ENCODE results near the gene SLC7A5.
A peak's percentile ranks its signal among the peaks of the same experiment; 100 is the strongest.
"Not testable (repeated sequence)": the region's sequence is repeated elsewhere in the genome, so short reads cannot be mapped to it uniquely, and the experiment has no call there.

SLC7A5 gene

DNA sequence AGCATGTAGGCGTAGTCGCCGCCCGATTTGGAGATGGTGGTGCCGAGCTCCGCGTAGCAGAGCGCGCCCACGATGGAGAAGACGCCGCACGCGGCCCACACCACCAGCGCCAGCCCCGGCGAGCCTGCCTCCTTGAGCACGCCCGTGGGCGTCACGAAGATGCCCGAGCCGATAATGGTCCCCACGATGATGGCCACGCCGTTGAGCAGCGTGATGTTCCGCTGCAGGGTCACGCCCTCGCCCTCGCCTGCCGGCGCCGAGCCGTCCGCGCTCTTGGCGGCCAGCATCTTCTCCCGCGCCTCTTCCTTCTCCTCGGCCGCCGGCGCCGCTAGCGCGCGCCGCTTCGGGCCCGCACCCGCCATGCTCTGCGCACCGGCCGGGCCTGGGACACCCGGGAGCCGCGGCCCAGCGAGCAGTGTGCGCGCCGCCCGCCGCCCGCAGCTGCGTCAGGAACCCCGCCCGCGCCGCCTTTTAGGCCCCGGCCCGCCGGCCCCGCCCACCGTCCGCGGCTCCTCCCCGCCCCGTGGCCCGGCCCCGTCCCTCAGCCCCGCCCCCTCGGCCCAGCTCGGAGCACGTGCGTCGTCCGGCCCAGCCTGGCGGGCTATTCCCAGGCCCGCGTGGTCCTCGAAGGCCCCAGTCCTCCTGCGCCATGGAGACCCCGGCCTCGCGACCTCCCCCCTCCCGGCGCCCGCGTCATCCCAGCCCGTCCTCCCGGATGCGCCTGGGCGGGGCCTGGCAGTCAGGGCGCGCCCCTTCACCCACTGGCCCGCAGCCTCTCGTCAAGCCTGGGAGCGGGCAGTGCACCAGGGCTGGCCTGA lies at the start of gene SLC7A5:
Gene SLC7A5, minus strand, starts transcription at position 447 of the 818 bp plus-strand sequence. Its CDS starts 85 bp downstream, at position 362.
- H3K27ac ChIP-seq (ENCODE audit: low read length); H3K9me3 ChIP-seq (ENCODE audit: insufficient read depth, low read depth, low read length); H3K36me3 ChIP-seq (ENCODE audit: insufficient read depth, low read depth, low read length): not testable (repeated sequence)
- H3K4me3 ChIP-seq (ENCODE audit: low read length) = peak within 1 kb of the TSS; percentile 80
- H3K27me3 ChIP-seq (ENCODE audit: insufficient read depth, low read length) = peaks cover 56% of the 10 kb centered on the region
- H3K9ac ChIP-seq (ENCODE audit: low read depth, low read length) = peak within 1 kb of the TSS; percentile 68; the same call in 1 of the 2 replicates
- H3K4me1 ChIP-seq (ENCODE audit: insufficient read depth, low read length) = peaks cover 13% of the 10 kb centered on the region

- H3K9ac ChIP-seq (ENCODE audit: low read depth, low read length) = no peak overlapping the region
- no peak overlapping the region for H3K4me3 ChIP-seq (ENCODE audit: low read length)
- no peaks in the 10 kb centered on the region for H3K4me1 ChIP-seq (ENCODE audit: insufficient read depth, low read length)
- no peaks in the 10 kb centered on the region for H3K9me3 ChIP-seq (ENCODE audit: insufficient read depth, low read depth, low read length)
- no peaks in the 10 kb centered on the region for H3K36me3 ChIP-seq (ENCODE audit: insufficient read depth, low read depth, low read length)
- H3K27ac ChIP-seq (ENCODE audit: low read length) = no peak overlapping the region
- H3K27me3 ChIP-seq (ENCODE audit: insufficient read depth, low read length) = no peaks in the 10 kb centered on the region
These were observed 49.0 kb upstream of the SLC7A5 start for GRCh38 chr16:87918338-87918737.

- H3K27me3 ChIP-seq (ENCODE audit: insufficient read depth, low read length) = no peaks in the 10 kb centered on the region
- H3K36me3 ChIP-seq (ENCODE audit: insufficient read depth, low read depth, low read length) = no peaks in the 10 kb centered on the region
- H3K4me3 ChIP-seq (ENCODE audit: low read length) = no peak overlapping the region
These were observed 48.2 kb upstream of the SLC7A5 start for GRCh38 chr16:87917503-87917902.

DNA sequence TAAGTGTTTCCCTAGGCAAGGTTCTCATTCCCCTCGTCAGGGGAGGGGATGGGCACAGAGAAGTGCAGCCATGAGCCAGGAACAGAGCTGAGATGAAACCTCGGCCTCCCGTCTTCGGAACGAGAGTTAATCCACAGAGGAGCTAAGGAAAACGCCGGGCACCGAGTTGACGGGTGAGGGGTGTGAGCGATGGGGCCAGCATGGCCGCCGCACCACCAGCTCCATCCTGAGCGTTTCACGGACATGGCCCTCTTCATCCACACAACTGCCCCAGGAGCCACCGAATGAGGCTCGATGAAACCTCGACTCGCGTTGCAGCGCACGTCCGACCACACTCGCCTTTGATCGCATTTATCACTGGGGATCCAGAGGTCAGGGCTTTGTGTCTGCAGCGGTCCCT lies 45.5 kb upstream of the SLC7A5 start:
- Histone ChIP-seq H3K27me3 (ENCODE audit: insufficient read depth, low read length) (no peaks in the 10 kb centered on the region), H3K27ac (ENCODE audit: low read length) (no peak overlapping the region), H3K9ac (ENCODE audit: low read depth, low read length) (no peak overlapping the region), H3K36me3 (ENCODE audit: insufficient read depth, low read depth, low read length) (no peaks in the 10 kb centered on the region), H3K4me3 (ENCODE audit: low read length) (no peak overlapping the region), H3K9me3 (ENCODE audit: insufficient read depth, low read depth, low read length) (no peaks in the 10 kb centered on the region), H3K4me1 (ENCODE audit: insufficient read depth, low read length) (no peaks in the 10 kb centered on the region)

More at GRCh38 chr16:87917503-87917902, 48.2 kb upstream of the SLC7A5 start:
- H3K9ac ChIP-seq (ENCODE audit: low read depth, low read length) = no peak overlapping the region
- H3K27ac ChIP-seq (ENCODE audit: low read length) = no peak overlapping the region
- H3K9me3 ChIP-seq (ENCODE audit: insufficient read depth, low read depth, low read length) = no peaks in the 10 kb centered on the region
- H3K4me1 ChIP-seq (ENCODE audit: insufficient read depth, low read length) = no peaks in the 10 kb centered on the region

DNA sequence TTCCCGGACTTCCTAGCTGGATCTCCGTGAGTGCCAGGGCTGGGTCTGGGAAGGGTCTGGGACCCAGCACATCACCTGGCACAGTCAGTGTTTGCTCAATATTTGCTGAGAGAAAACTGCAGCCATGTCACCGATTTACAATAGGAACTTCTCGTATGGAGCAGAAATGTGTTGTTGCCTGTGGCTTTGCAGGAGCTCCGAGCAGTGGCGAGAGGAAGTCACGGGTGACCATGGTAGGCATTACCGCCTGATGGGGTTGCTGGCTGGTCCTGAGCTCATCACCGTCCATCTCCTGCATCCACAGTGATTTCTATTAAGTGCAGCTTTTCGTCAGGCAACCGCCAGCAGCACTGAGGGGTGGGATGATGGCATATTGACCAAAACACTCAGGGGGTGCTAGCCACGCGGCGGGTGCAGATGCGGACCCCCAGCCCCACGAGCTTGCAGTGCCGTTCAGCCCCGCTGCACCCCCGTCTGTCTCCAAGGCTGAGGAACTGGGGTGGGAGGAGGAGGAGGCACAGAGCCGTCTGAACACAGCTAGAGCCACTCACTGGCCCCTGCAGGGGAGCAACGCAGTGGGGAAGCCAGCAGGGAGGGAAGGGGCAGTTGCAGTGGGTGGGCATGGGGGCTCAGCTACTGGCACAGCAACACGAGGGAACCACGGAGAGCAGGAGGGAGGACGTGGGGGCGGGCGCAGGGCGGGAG lies 44.9 kb upstream of the SLC7A5 start:
- not testable (repeated sequence) for H3K27ac ChIP-seq (ENCODE audit: low read length); H3K9ac ChIP-seq (ENCODE audit: low read depth, low read length); H3K4me3 ChIP-seq (ENCODE audit: low read length); H3K36me3 ChIP-seq (ENCODE audit: insufficient read depth, low read depth, low read length); H3K9me3 ChIP-seq (ENCODE audit: insufficient read depth, low read depth, low read length); H3K27me3 ChIP-seq (ENCODE audit: insufficient read depth, low read length); H3K4me1 ChIP-seq (ENCODE audit: insufficient read depth, low read length)

- not testable (repeated sequence) for H3K27ac ChIP-seq (ENCODE audit: low read length); H3K4me1 ChIP-seq (ENCODE audit: insufficient read depth, low read length); H3K9ac ChIP-seq (ENCODE audit: low read depth, low read length); H3K4me3 ChIP-seq (ENCODE audit: low read length); H3K36me3 ChIP-seq (ENCODE audit: insufficient read depth, low read depth, low read length); H3K9me3 ChIP-seq (ENCODE audit: insufficient read depth, low read depth, low read length); H3K27me3 ChIP-seq (ENCODE audit: insufficient read depth, low read length)
These were observed 43.4 kb upstream of the SLC7A5 start for GRCh38 chr16:87912691-87913090.

DNA sequence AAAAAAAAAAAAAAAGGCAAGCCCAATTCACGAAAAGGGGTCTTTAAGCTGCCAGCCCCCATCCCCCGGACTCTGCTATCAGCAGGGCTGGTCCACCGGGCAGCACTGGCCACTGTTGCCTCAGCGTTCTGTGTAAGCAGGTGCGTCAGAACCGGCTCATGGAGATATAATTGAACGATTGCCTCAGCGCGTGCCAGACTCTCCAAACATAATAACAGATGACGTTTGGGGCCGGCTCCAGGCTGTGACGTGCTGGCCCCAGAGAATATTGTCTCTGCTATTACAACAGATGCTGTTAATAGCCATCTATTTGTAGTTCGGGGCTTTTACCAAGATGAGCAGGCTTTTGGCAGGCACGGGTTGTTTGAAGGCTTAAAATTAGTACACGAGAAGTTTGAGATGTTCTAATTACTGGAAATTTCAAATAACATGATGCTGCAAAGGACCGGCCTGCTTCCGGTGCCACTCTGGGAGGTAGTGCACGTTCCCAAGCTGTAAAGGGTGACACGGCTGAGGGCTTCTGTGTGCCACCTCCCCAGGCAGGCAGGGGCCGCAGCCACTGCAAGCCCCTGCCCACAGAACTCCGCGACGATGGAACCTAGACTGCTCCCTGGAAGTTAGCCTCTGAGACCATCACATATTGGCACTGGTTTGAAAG lies 41.9 kb upstream of the SLC7A5 start:
- H3K4me3 ChIP-seq (ENCODE audit: low read length); H3K4me1 ChIP-seq (ENCODE audit: insufficient read depth, low read length); H3K9ac ChIP-seq (ENCODE audit: low read depth, low read length); H3K27ac ChIP-seq (ENCODE audit: low read length); H3K36me3 ChIP-seq (ENCODE audit: insufficient read depth, low read depth, low read length); H3K27me3 ChIP-seq (ENCODE audit: insufficient read depth, low read length); H3K9me3 ChIP-seq (ENCODE audit: insufficient read depth, low read depth, low read length): not testable (repeated sequence)

DNA sequence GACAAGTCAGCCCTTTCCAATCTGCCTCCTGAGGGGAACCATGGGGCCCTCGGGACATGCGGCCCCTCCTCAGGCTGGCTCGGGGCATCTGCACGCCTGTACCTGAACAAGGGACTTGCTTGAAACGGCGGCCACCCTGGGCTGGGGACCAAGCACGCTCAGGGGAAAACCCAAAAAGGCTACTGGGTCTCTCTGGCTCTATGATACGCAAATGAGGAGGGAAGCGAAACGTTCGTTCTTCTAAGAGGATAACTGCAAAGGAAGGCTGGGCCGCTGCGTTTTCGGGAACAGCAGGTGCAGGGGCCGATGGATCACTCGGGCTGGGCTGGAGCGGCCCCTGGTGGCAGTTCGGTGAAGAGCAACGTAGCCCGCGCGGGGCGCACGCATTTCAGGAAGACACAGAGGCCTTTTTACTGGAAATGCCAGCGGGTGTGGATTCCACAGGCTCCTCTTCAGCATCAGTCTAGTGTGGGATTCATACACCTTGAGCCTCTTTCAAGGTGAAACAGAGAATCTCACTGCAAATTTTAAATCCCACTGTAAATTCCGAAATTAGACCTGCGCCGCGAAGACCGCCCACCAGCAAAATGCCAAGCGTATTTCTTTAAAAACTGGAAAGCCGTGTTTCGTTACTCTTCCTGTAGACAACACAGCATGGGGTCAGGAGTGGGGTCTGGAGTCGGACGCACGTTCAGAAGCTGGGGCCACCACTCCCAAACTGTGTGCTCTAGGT lies 40.1 kb upstream of the SLC7A5 start:
- not testable (repeated sequence) for H3K9me3 ChIP-seq (ENCODE audit: insufficient read depth, low read depth, low read length); H3K9ac ChIP-seq (ENCODE audit: low read depth, low read length); H3K4me1 ChIP-seq (ENCODE audit: insufficient read depth, low read length); H3K27me3 ChIP-seq (ENCODE audit: insufficient read depth, low read length); H3K36me3 ChIP-seq (ENCODE audit: insufficient read depth, low read depth, low read length); H3K27ac ChIP-seq (ENCODE audit: low read length); H3K4me3 ChIP-seq (ENCODE audit: low read length)

DNA sequence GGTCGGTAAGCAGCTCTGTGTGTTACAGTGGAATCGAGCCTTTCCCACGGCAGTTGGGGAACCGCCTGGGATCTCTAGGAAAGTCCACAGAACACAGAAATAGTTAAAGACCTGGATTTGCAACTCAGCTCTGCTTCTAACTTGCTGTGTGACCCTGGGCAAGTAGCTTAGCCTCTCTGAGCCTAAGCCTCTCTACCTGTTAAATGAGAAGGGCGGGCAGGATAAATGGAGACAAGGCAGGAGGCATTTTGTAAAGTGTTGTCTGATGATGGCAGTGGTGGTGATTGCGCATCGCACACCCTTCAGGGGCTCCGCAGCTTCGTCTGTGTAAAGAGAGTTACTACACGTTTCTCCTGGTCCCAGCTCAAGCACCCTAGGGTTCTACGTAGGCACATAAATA lies 38.8 kb upstream of the SLC7A5 start:
- not testable (repeated sequence) for H3K4me3 ChIP-seq (ENCODE audit: low read length); H3K9me3 ChIP-seq (ENCODE audit: insufficient read depth, low read depth, low read length); H3K27ac ChIP-seq (ENCODE audit: low read length); H3K9ac ChIP-seq (ENCODE audit: low read depth, low read length); H3K27me3 ChIP-seq (ENCODE audit: insufficient read depth, low read length); H3K36me3 ChIP-seq (ENCODE audit: insufficient read depth, low read depth, low read length); H3K4me1 ChIP-seq (ENCODE audit: insufficient read depth, low read length)

DNA sequence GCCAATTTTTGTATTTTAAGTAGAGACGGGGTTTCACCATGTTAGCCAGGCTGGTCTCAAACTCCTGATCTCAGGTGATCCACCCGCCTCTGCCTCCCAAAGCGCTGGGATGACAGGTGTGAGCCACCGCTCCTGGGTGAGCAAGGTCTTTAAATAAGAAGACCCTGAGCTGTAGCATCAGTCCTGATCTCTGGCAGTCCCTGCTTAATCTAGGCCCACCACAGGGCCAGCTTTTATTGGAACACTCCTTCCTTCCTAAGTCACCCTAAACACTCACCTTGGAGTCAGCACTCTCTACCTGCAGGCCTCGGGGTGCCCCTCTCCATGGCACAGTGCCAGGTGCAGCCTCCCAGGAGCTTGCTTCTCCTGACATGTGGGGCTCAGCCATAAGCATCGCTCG lies 36.2 kb upstream of the SLC7A5 start:
- H3K4me3 ChIP-seq (ENCODE audit: low read length); H3K27me3 ChIP-seq (ENCODE audit: insufficient read depth, low read length); H3K36me3 ChIP-seq (ENCODE audit: insufficient read depth, low read depth, low read length); H3K9me3 ChIP-seq (ENCODE audit: insufficient read depth, low read depth, low read length); H3K9ac ChIP-seq (ENCODE audit: low read depth, low read length); H3K27ac ChIP-seq (ENCODE audit: low read length); H3K4me1 ChIP-seq (ENCODE audit: insufficient read depth, low read length): not testable (repeated sequence)

DNA sequence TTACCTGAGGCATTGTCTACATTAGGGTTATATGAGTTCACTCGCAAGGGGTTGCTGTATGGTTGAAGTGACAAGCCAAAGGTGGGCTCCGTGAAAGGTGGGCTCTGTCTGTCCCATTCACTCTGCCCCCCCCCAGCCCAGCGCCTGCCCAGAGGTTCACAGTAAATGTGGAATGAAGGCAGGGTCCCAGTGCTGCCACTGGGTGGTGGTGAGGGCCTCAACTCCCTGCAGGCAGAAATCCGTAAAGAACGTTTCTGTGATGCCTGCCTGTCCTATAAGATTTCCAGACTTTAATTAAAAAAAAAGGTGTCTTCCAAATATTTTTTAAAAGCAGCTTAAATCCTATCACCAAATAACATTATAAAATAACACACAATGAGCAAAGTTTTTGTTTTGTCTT lies 35.7 kb upstream of the SLC7A5 start:
- H3K9ac ChIP-seq (ENCODE audit: low read depth, low read length); H3K4me3 ChIP-seq (ENCODE audit: low read length); H3K9me3 ChIP-seq (ENCODE audit: insufficient read depth, low read depth, low read length); H3K27ac ChIP-seq (ENCODE audit: low read length); H3K4me1 ChIP-seq (ENCODE audit: insufficient read depth, low read length); H3K27me3 ChIP-seq (ENCODE audit: insufficient read depth, low read length); H3K36me3 ChIP-seq (ENCODE audit: insufficient read depth, low read depth, low read length): not testable (repeated sequence)

Data from iPS-20b (cell line).